Thyroid gland (tissue), 4 donors: ENCODE measurements around the gene CDC25C. TPM values are rescaled to one million over a fixed set of nuclear protein-coding genes. Genes with fewer than 3 reads are reported as not detected.

Source experiments
- DNase-seq, 2 donors: peaks; one replicate each; pipeline ENCODE4 v3.0.0-alpha.2; 2019
- H3K27ac ChIP-seq, 3 donors: fragments of 200-600 bp; sonication (generic); 1 replicate in 2 of 3; 2 replicates in 1 of 3; pipeline ENCODE4 v1.5.1; 2016 to 2019; ENCODE audit warnings: mild to moderate bottlenecking in 1 of 3, moderate library complexity in 1 of 3
- H3K27me3 ChIP-seq: fragments of 200-600 bp; sonication (generic); one replicate; pipeline ENCODE4 v1.5.1; 2019
- H3K36me3 ChIP-seq, 2 donors: fragments of 200-600 bp; sonication (generic); one replicate each; pipeline ENCODE4 v1.5.1; 2016 to 2019
- H3K4me1 ChIP-seq, 2 donors: fragments of 200-600 bp; sonication (generic); one replicate each; pipeline ENCODE4 v1.5.1; 2017 to 2019
- H3K4me3 ChIP-seq, 3 donors: fragments of 200-600 bp; sonication (generic); replicated peaks in 1 of 3; 1 replicate in 2 of 3; 2 replicates in 1 of 3; pipeline ENCODE4 v1.5.1; 2016; ENCODE audit warnings: mild to moderate bottlenecking in 1 of 3
- H3K9me3 ChIP-seq: fragments of 200-600 bp; sonication (generic); one replicate; pipeline ENCODE4 v1.5.1; 2017
- POLR2A ChIP-seq, 2 donors: fragments of 450-650 bp; IDR thresholded peaks; one replicate each; pipeline ENCODE4 v1.6.1; 2017; ENCODE audit warnings: antibody characterized with exemption in 2 of 2, mild to moderate bottlenecking in 2 of 2, moderate library complexity in 1 of 2
- WGBS, 2 donors: methylation state at CpG; one replicate each; pipeline ENCODE4 v1.1.5; 2017; 5-methylcytosine and 5-hydroxymethylcytosine counted together
- intact Hi-C: fragments of 100-400 bp; cut with DNase I; formaldehyde crosslinking; loops from one replicate; pipeline ENCODE4 v1.15.1; 2023
- total RNA-seq, 4 donors: library from RNA; depleted of rRNA; stranded (reverse); fragments of >200 nt; gene quantifications; one replicate each; pipeline ENCODE4 v1.2.3, GENCODE V29; 2016
- TF ChIP-seq, protein P1 (sequence below), 6 experiments: fragments of 200-600 bp in 3 of 6; fragments of 450-650 bp in 3 of 6; sonication (generic) in 3 of 6; IDR thresholded peaks; one replicate each; pipeline ENCODE4 v1.5.1; 2016 to 2019; ENCODE audit warnings: antibody characterized with exemption in 6 of 6, mild to moderate bottlenecking in 2 of 6, inconsistent platforms in 1 of 6, moderate library complexity in 1 of 6

The CDC25C gene
- total RNA-seq, result under 1 TPM in 1 of 4 donors, not detected in 3; 0.27 TPM

DNA sequence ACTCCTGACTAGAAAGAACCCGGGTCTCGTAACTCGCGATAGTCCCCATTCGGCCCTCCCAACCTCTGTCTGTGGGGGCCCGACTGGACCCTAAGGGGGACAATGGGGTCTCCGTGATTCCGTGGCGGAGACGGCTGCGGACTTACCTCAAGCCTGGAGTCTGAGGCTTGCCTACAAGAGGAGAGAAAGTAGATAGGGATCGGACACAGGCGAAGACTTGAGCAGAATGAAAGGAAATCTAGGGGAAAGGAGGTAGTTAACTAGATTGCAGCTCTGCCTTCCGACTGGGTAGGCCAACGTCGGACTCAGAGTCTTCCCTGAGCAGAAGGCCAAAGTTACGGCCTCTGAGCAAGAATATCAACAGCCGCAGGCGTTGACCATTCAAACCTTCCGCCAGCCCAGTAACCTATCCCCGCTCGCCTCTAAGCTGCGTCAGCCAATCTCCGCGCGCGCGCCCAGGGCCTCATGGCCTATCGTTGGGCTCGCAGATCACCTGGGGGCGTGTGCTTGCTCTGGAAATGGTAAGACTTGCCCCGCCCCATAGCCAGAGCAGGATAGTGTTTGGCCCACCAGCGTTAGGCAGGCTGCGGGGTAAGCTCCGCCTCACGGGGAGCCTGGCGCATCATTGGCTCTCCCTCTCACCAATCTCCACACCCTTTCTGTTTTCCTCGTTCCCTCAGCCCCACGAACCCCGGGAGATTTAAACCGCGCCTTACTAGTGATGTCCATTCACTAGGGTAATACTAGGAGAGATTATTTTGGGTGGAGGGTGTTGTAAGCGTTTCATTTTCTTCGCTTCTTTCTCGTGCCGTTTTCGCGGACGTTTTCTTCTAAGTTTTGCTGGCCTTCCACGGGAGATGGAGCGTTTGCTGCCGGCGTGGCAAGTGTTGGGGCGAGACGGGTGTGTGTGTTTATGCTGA lies at the start of gene CDC25C:
TSS of gene CDC25C (minus strand) at position 356 of the 920 bp plus-strand sequence. CDS start 624 bp downstream, outside the sequence.
- Histone ChIP-seq H3K4me1 (peaks cover 7 to 10% of the 10 kb centered on the region in 2 donors), H3K9me3 (no peaks in the 10 kb centered on the region), H3K36me3 (no peaks in the 10 kb centered on the region), H3K4me3 (peak within 1 kb of the TSS in 1 of 3 donors; percentile 28), H3K27ac (no peak within 1 kb of the TSS), H3K27me3 (no peaks in the 10 kb centered on the region)
- peak; percentile 99 for DNase-seq
- intact Hi-C loops, result loop anchor here (10.0 kb wide), 1 partner anchor 117 kb away; the partner anchor contains the start of gene CDC23
- TF ChIP-seq, protein P1, sequence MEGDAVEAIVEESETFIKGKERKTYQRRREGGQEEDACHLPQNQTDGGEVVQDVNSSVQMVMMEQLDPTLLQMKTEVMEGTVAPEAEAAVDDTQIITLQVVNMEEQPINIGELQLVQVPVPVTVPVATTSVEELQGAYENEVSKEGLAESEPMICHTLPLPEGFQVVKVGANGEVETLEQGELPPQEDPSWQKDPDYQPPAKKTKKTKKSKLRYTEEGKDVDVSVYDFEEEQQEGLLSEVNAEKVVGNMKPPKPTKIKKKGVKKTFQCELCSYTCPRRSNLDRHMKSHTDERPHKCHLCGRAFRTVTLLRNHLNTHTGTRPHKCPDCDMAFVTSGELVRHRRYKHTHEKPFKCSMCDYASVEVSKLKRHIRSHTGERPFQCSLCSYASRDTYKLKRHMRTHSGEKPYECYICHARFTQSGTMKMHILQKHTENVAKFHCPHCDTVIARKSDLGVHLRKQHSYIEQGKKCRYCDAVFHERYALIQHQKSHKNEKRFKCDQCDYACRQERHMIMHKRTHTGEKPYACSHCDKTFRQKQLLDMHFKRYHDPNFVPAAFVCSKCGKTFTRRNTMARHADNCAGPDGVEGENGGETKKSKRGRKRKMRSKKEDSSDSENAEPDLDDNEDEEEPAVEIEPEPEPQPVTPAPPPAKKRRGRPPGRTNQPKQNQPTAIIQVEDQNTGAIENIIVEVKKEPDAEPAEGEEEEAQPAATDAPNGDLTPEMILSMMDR (IDR thresholded peaks at IDR 0.05), result no peak
- no peak for TF ChIP-seq POLR2A (IDR thresholded peaks at IDR 0.05)
- WGBS, 2 donors, result 1% methylated on average over 43 to 46 of the region's 55 CpGs

DNA sequence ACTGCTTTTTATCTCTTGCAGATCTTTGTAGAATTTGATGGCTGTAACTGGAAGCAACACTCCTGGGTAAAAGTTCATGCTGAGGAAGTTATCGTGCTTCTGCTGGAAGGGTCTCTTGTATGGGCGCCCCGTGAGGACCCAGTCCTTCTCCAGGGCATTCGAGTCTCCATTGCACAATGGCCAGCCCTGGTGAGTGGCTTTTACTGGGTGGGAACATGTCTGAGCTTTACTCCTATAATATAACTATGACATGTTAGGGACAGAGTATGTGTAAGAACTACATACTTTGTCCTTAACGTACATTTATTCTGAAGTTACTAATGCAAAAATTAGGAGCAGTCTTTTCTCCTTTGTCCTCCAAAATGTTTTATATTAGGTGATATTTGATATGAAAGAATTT lies 41.0 kb upstream of the CDC25C start:
- 75 to 77% methylated on average over 5 of the region's 5 CpGs for whole genome bisulfite sequencing, 2 donors
- intact Hi-C loops, result no loop called here
- peaks cover 8 to 14% of the 10 kb centered on the region in 2 donors for H3K4me1 ChIP-seq
- H3K36me3 ChIP-seq, result peaks cover 23 to 27% of the 10 kb centered on the region in 2 donors
- H3K9me3 ChIP-seq, result no peaks in the 10 kb centered on the region
- no peak overlapping the region for H3K4me3 ChIP-seq
- DNase-seq, result no peak
- no peaks in the 10 kb centered on the region for H3K27me3 ChIP-seq
- TF ChIP-seq, protein P1 (IDR thresholded peaks at IDR 0.05), result no peak
- TF ChIP-seq POLR2A (IDR thresholded peaks at IDR 0.05), result no peak
- no peak overlapping the region for H3K27ac ChIP-seq

DNA sequence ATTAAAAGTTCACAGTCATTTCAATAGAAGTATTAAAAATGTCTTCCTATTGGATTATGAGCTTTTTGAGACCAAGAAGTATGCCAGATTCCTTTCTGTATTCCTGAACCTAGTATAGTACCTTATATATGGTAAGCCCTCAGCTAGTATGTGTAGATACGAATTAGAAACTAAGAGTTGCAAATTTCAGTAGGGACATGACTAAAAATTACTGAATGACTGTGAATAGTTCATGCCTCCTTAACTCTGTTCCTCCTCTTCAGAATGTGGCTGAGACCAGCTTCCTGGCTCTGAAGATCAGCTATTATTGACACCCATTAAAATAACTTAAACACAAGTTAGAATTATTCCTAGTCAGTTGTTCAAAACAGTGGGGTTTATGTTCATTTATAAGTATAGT lies 40.6 kb upstream of the CDC25C start:
- no peak for DNase-seq
- no peaks in the 10 kb centered on the region for H3K9me3 ChIP-seq
- TF ChIP-seq, protein P1 (IDR thresholded peaks at IDR 0.05), result no peak
- TF ChIP-seq POLR2A (IDR thresholded peaks at IDR 0.05), result no peak
- no peak overlapping the region for H3K27ac ChIP-seq
- H3K4me3 ChIP-seq, result no peak overlapping the region
- H3K4me1 ChIP-seq, result peaks cover 12 to 19% of the 10 kb centered on the region in 2 donors
- H3K27me3 ChIP-seq, result no peaks in the 10 kb centered on the region
- intact Hi-C loops, result no loop called here
- peaks cover 19 to 23% of the 10 kb centered on the region in 2 donors for H3K36me3 ChIP-seq
- 75 to 89% methylated on average over 1 of the region's 1 CpG for WGBS, 2 donors

DNA sequence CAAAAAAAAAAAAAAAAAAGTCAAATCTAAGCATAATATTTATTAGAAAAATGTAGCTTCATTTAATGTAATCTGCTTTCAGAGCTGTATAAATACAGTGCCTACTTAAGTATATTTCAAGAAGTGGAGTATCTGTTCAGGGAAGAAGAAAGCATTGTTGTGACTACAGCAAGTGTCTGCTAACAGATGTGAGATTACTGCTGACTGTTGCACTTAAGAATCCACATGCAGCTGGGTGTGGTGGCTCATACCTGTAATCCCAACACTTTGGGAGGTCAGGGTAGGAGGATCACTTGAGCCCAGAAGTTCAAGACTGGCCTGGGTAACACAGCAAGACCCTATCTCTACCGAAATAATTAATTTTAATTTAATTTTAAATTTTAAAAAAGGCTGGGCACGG lies 39.9 kb upstream of the CDC25C start:
- Histone ChIP-seq H3K27me3 (no peaks in the 10 kb centered on the region), H3K36me3 (peaks cover 18% of the 10 kb centered on the region in 2 donors), H3K4me3 (no peak overlapping the region), H3K9me3 (no peaks in the 10 kb centered on the region), H3K27ac (no peak overlapping the region), H3K4me1 (peaks cover 19 to 26% of the 10 kb centered on the region in 2 donors)
- intact Hi-C loops, result no loop called here
- DNase-seq, result no peak
- WGBS, 2 donors, result 93 to 98% methylated on average over 2 of the region's 2 CpGs
- no peak for TF ChIP-seq POLR2A (IDR thresholded peaks at IDR 0.05)
- TF ChIP-seq, protein P1 (IDR thresholded peaks at IDR 0.05), result no peak

DNA sequence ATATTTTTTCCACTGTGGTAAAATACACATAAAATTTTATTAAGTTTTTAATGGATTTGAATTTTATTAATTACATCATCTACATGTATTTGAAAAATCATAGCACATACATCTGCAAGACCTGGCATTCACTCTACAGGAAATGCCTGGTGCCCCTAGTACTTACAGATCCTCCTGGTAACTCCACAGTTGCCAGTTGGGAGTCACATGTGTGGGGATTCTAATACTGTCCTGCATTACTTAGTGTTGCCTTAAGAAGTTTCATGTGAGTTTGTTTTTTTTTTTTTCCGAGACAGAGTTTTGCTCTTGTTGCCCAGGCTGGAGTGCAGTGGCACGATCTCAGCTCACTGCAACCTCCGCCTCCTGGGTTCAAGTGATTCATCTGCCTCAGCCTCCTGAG lies 38.9 kb upstream of the CDC25C start:
- Histone ChIP-seq H3K4me3 (no peak overlapping the region), H3K27me3 (no peaks in the 10 kb centered on the region), H3K9me3 (no peaks in the 10 kb centered on the region), H3K27ac (no peak overlapping the region), H3K4me1 (peaks cover 21 to 29% of the 10 kb centered on the region in 2 donors), H3K36me3 (peaks cover 10 to 11% of the 10 kb centered on the region in 2 donors)
- intact Hi-C loops, result no loop called here
- TF ChIP-seq, protein P1 (IDR thresholded peaks at IDR 0.05), result no peak
- no peak for TF ChIP-seq POLR2A (IDR thresholded peaks at IDR 0.05)
- 73 to 78% methylated on average over 3 of the region's 3 CpGs for WGBS, 2 donors
- no peak for DNase-seq
